B cell (primary cell): ENCODE measurements around the gene WDR6.
"Not testable (repeated sequence)": the region's sequence is repeated elsewhere in the genome, so short reads cannot be mapped to it uniquely, and the experiment has no call there.

ENCODE experiments used
- CTCF ChIP-seq: fragments of 200-600 bp; IDR thresholded peaks from one replicate; pipeline ENCODE4 v1.8.0; 2022; ENCODE audit warnings: antibody characterized with exemption, mild to moderate bottlenecking
- EZH2 ChIP-seq: IDR thresholded peaks from 2 replicates; pipeline ENCODE4 v1.6.1; 2012; ENCODE audit warnings: borderline replicate concordance, low read depth, mild to moderate bottlenecking, moderate library complexity, low read length; ENCODE audit not compliant: insufficient read depth, poor library complexity, severe bottlenecking

- not testable (repeated sequence) for TF ChIP-seq CTCF, EZH2
Measured at GRCh38 chr3:49008627-49009026, 1.4 kb downstream of the WDR6 start.
